ENCODE data around the gene ARID1B.

- TF ChIP-seq POLR2A (IDR thresholded peaks at IDR 0.05) (no peak), CTCF (IDR thresholded peaks at IDR 0.05) (no peak)
Observed at GRCh38 chr6:156747715-156748114, 29.5 kb upstream of the ARID1B start.

All from prostate gland (tissue), 2 donors.